ENCODE results near the gene ULK4. TPM values are rescaled to one million over a fixed set of nuclear protein-coding genes. Genes with fewer than 3 reads are reported as not detected.

The ULK4 gene
- total and polyA plus RNA-seq, 2 of the 8 experiments (the other 6 are each of a cell fraction or from before 2014, with no cell fraction given), result 3.0 to 10.8 TPM

- POLR2A ChIA-PET (ENCODE audit: partially characterized antibody), result interaction anchor here (1.0 to 1.1 kb wide), 2 partner anchors 14 to 89 kb away, joined by 3 read pairs; no protein-coding TSS in a partner anchor
- Histone ChIP-seq H3K79me1 (ENCODE audit: low read depth, low read length) (no peaks in the 10 kb centered on the region), H3K4me2 (ENCODE audit: insufficient read depth in 1 of 2, low read depth in 2 of 2, low read length in 2 of 2) (no peak overlapping the region), H3K56ac (replicated peaks; ENCODE audit: insufficient read length, low read depth, low read length) (no peak overlapping the region), H3K18ac (ENCODE audit: extremely low read depth, low read length) (no peak overlapping the region), H2AFZ (ENCODE audit: low read length) (no peak overlapping the region), H3K27ac (ENCODE audit: low read depth, low read length) (no peak overlapping the region), H2BK120ac (replicated peaks; ENCODE audit: low read depth, low read length) (no peak overlapping the region), H3K9me3 (ENCODE audit: insufficient read depth in 2 of 2, low read depth in 1 of 2, low read length in 1 of 2) (no peaks in the 10 kb centered on the region), H4K8ac (ENCODE audit: extremely low read depth, insufficient read depth, low read length) (no peak overlapping the region), H3K4me1 (replicated peaks in 1 of 4; ENCODE audit: control insufficient read depth in 3 of 4, insufficient read depth in 4 of 4, low read length in 3 of 4) (0 out of 7 replicates have a peak, but pooled peaks cover 0 to 2% (median 0%) of the 10 kb centered on the region in 4 experiments), H3K27me3 (replicated peaks in 1 of 4; ENCODE audit: control insufficient read depth in 3 of 4, extremely low read depth in 1 of 4, insufficient read depth in 3 of 4, low read length in 3 of 4) (no peaks in the 10 kb centered on the region), H2BK15ac (ENCODE audit: low read length) (no peak overlapping the region), H4K20me1 (replicated peaks in 1 of 2; ENCODE audit: control insufficient read depth in 1 of 2, insufficient read depth in 2 of 2, low read length in 2 of 2) (no peaks in the 10 kb centered on the region), H3K23me2 (ENCODE audit: low read depth, low read length) (no peaks in the 10 kb centered on the region), H2BK12ac (ENCODE audit: low read depth, low read length) (no peak overlapping the region), H2AK5ac (ENCODE audit: low read depth, low read length) (no peak overlapping the region), H2BK5ac (ENCODE audit: low read depth, low read length) (no peak overlapping the region), H4K91ac (replicated peaks; ENCODE audit: insufficient read length, low read length) (no peak overlapping the region), H2BK20ac (ENCODE audit: low read length) (no peak overlapping the region), H3K36me3 (ENCODE audit: control insufficient read depth in 2 of 4, insufficient read depth in 4 of 4, low read length in 3 of 4) (no peaks in the 10 kb centered on the region), H3K79me2 (ENCODE audit: control insufficient read depth in 1 of 2, insufficient read depth in 2 of 2, low read length in 2 of 2) (no peaks in the 10 kb centered on the region), H3K14ac (ENCODE audit: insufficient read length) (no peak overlapping the region), H3K9ac (replicated peaks in 1 of 4; ENCODE audit: extremely low read depth in 1 of 4, low read depth in 3 of 4, low read length in 3 of 4) (no peak overlapping the region), H3K4ac (replicated peaks; ENCODE audit: insufficient read length, low read depth, low read length) (no peak overlapping the region), H3K23ac (ENCODE audit: insufficient read length) (no peak overlapping the region), H3K4me3 (ENCODE audit: extremely low read depth in 1 of 4, insufficient read depth in 2 of 4, low read depth in 3 of 4, low read length in 4 of 4) (no peak overlapping the region), H4K5ac (ENCODE audit: insufficient read length, low read depth, low read length) (no peak overlapping the region)
- CTCF ChIA-PET (ENCODE audit: partially characterized antibody), result interaction anchor here (0.6 to 1.3 kb wide), 4 partner anchors 11 to 421 kb away, joined by 3 read pairs; no protein-coding TSS in a partner anchor
- FAIRE-seq, result peak; percentile 19
- DNase-seq (ENCODE audit: low read depth in 1 of 2, low spot score in 2 of 2), result no peak
- WGBS, 2 experiments (ENCODE audit: extremely low coverage in 1 of 2, insufficient coverage in 1 of 2, insufficient read length in 1 of 2, insufficient replicate concordance in 2 of 2, low coverage in 1 of 2, low lambda C conversion rate in 2 of 2, missing lambda C conversion rate in 1 of 2), result 89% methylated on average over 1 of the region's 1 CpG; no CpG with 5 or more reads in 1 of the 2 experiments
- TF ChIP-seq SAP30 (IDR thresholded peaks at IDR 0.05; ENCODE audit: insufficient read depth, insufficient replicate concordance, low read length) (no peak), NANOG (IDR thresholded peaks at IDR 0.05; ENCODE audit: insufficient read depth, low read depth, low read length, poor library complexity, severe bottlenecking) (no peak)
Measured at GRCh38 chr3:41808152-41808551, 153.8 kb downstream of the ULK4 start.

All from H1 (cell line).